ENCODE data around the gene BTBD10. TPM values are rescaled to one million over a fixed set of nuclear protein-coding genes. Genes with fewer than 3 reads are reported as not detected.

The BTBD10 gene
- total RNA-seq (10 to 100 TPM; 61.3 to 90.7 TPM), polyA plus RNA-seq (ENCODE audit: insufficient read length in 2 of 2) (10 to 100 TPM; 56.8 to 61.2 TPM)
- long read RNA-seq, donor 1, transcript BTBD10-201 (9 exons, 2,504 nt): major isoform, 7 of 10 reads
- long read RNA-seq, donor 1, partial matches to known transcripts: 0 of 10 reads
- long read RNA-seq, donor 1, other reads (novel, unspliced or antisense): 0 of 10 reads
- long read RNA-seq, donor 2, partial matches to known transcripts: 0 of 5 reads
- long read RNA-seq, donor 2, other reads (novel, unspliced or antisense): 0 of 5 reads
- long read RNA-seq, donor 3, transcript BTBD10-201 (9 exons, 2,504 nt): major isoform, 5 of 7 reads
- long read RNA-seq, donor 3, partial matches to known transcripts: 0 of 7 reads
- long read RNA-seq, donor 3, other reads (novel, unspliced or antisense): 0 of 7 reads
- long read RNA-seq, donor 4, transcript BTBD10-208 (8 exons, 1,662 nt): major isoform, 5 of 7 reads
- long read RNA-seq, donor 4, partial matches to known transcripts: 0 of 7 reads
- long read RNA-seq, donor 4, other reads (novel, unspliced or antisense): 0 of 7 reads

- Histone ChIP-seq H3K4me1 (ENCODE audit: control insufficient read depth, insufficient read depth, low read length) (peaks cover 4% of the 10 kb centered on the region), H3K9me3 (ENCODE audit: control insufficient read depth, insufficient read depth, low read length) (no peaks in the 10 kb centered on the region), H3K36me3 (ENCODE audit: control insufficient read depth, insufficient read depth, low read length) (no peaks in the 10 kb centered on the region), H3K27ac (ENCODE audit: low read depth, low read length) (peak within 1 kb of the TSS; percentile 95), H3K27me3 (ENCODE audit: control insufficient read depth, insufficient read depth, low read length) (peaks cover 4% of the 10 kb centered on the region), H3K4me3 (ENCODE audit: low read depth, low read length) (peak within 1 kb of the TSS; percentile 90)
- peak; percentile 87 to 99 (median 92) for DNase-seq (ENCODE audit: low read depth in 4 of 6, low spot score in 6 of 6)
- WGBS (ENCODE audit: insufficient coverage): 0% methylated on average over 70 of the region's 71 CpGs
Observed at GRCh38 chr11:13462901-13463778, at the start of gene BTBD10. Gene BTBD10, minus strand, starts transcription at chr11:13463222. Its CDS starts 18,098 bp downstream, at chr11:13445124.

GRCh38 chr11:13503393-13503792 lies 40.4 kb upstream of the BTBD10 start:
- Histone ChIP-seq H3K36me3 (ENCODE audit: control insufficient read depth, insufficient read depth, low read length) (no peaks in the 10 kb centered on the region), H3K27ac (ENCODE audit: low read depth, low read length) (no peak overlapping the region), H3K4me3 (ENCODE audit: low read depth, low read length) (no peak overlapping the region), H3K9me3 (ENCODE audit: control insufficient read depth, insufficient read depth, low read length) (no peaks in the 10 kb centered on the region), H3K4me1 (ENCODE audit: control insufficient read depth, insufficient read depth, low read length) (no peaks in the 10 kb centered on the region), H3K27me3 (ENCODE audit: control insufficient read depth, insufficient read depth, low read length) (no peaks in the 10 kb centered on the region)
- WGBS (ENCODE audit: insufficient coverage): no CpG with 5 or more reads among the region's 1 CpG
- no peak for DNase-seq (ENCODE audit: low read depth in 4 of 6, low spot score in 6 of 6)

GRCh38 chr11:13502492-13502891 lies 39.5 kb upstream of the BTBD10 start:
- DNase-seq (ENCODE audit: low read depth in 4 of 6, low spot score in 6 of 6): no peak
- whole genome bisulfite sequencing (ENCODE audit: insufficient coverage): no CpG with 5 or more reads among the region's 1 CpG
- H3K27ac ChIP-seq (ENCODE audit: low read depth, low read length): no peak overlapping the region
- H3K27me3 ChIP-seq (ENCODE audit: control insufficient read depth, insufficient read depth, low read length): no peaks in the 10 kb centered on the region
- H3K9me3 ChIP-seq (ENCODE audit: control insufficient read depth, insufficient read depth, low read length): no peaks in the 10 kb centered on the region
- no peaks in the 10 kb centered on the region for H3K4me1 ChIP-seq (ENCODE audit: control insufficient read depth, insufficient read depth, low read length)
- no peak overlapping the region for H3K4me3 ChIP-seq (ENCODE audit: low read depth, low read length)
- H3K36me3 ChIP-seq (ENCODE audit: control insufficient read depth, insufficient read depth, low read length): no peaks in the 10 kb centered on the region

- no peak within 1 kb of the TSS for H3K4me3 ChIP-seq (ENCODE audit: low read depth, low read length)
- WGBS (ENCODE audit: insufficient coverage): no CpG with 5 or more reads among the region's 3 CpGs
- no peak within 1 kb of the TSS for H3K27ac ChIP-seq (ENCODE audit: low read depth, low read length)
- H3K9me3 ChIP-seq (ENCODE audit: control insufficient read depth, insufficient read depth, low read length): no peaks in the 10 kb centered on the region
- H3K36me3 ChIP-seq (ENCODE audit: control insufficient read depth, insufficient read depth, low read length): no peaks in the 10 kb centered on the region
- no peaks in the 10 kb centered on the region for H3K27me3 ChIP-seq (ENCODE audit: control insufficient read depth, insufficient read depth, low read length)
- DNase-seq (ENCODE audit: low read depth in 4 of 6, low spot score in 6 of 6): no peak
- H3K4me1 ChIP-seq (ENCODE audit: control insufficient read depth, insufficient read depth, low read length): no peaks in the 10 kb centered on the region
Observed at GRCh38 chr11:13495929-13496328, 32.9 kb upstream of the BTBD10 start, which contains the start of gene PTH. Gene PTH, minus strand, starts transcription at chr11:13495997. Its CDS starts 3,142 bp downstream, at chr11:13492855.

- Histone ChIP-seq H3K27me3 (ENCODE audit: control insufficient read depth, insufficient read depth, low read length) (no peaks in the 10 kb centered on the region), H3K9me3 (ENCODE audit: control insufficient read depth, insufficient read depth, low read length) (no peaks in the 10 kb centered on the region), H3K36me3 (ENCODE audit: control insufficient read depth, insufficient read depth, low read length) (no peaks in the 10 kb centered on the region), H3K27ac (ENCODE audit: low read depth, low read length) (no peak overlapping the region), H3K4me1 (ENCODE audit: control insufficient read depth, insufficient read depth, low read length) (no peaks in the 10 kb centered on the region), H3K4me3 (ENCODE audit: low read depth, low read length) (no peak overlapping the region)
- DNase-seq (ENCODE audit: low read depth in 4 of 6, low spot score in 6 of 6): no peak
- WGBS (ENCODE audit: insufficient coverage): 56% methylated on average over 2 of the region's 3 CpGs
Observed at GRCh38 chr11:13494051-13494450, 31.0 kb upstream of the BTBD10 start.

- Histone ChIP-seq H3K27me3 (ENCODE audit: control insufficient read depth, insufficient read depth, low read length) (no peaks in the 10 kb centered on the region), H3K4me1 (ENCODE audit: control insufficient read depth, insufficient read depth, low read length) (no peaks in the 10 kb centered on the region), H3K4me3 (ENCODE audit: low read depth, low read length) (no peak overlapping the region), H3K36me3 (ENCODE audit: control insufficient read depth, insufficient read depth, low read length) (no peaks in the 10 kb centered on the region), H3K27ac (ENCODE audit: low read depth, low read length) (no peak overlapping the region), H3K9me3 (ENCODE audit: control insufficient read depth, insufficient read depth, low read length) (no peaks in the 10 kb centered on the region)
- no peak for DNase-seq (ENCODE audit: low read depth in 4 of 6, low spot score in 6 of 6)
- 73% methylated on average over 3 of the region's 5 CpGs for WGBS (ENCODE audit: insufficient coverage)
Observed at GRCh38 chr11:13487661-13488030, 24.6 kb upstream of the BTBD10 start.

- H3K27ac ChIP-seq (ENCODE audit: low read depth, low read length): no peak overlapping the region
Observed at GRCh38 chr11:13486926-13487660, 24.1 kb upstream of the BTBD10 start.

GRCh38 chr11:13480198-13480597 lies 17.2 kb upstream of the BTBD10 start:
- no peak overlapping the region for H3K27ac ChIP-seq (ENCODE audit: low read depth, low read length)
- H3K4me3 ChIP-seq (ENCODE audit: low read depth, low read length): no peak overlapping the region
- H3K27me3 ChIP-seq (ENCODE audit: control insufficient read depth, insufficient read depth, low read length): no peaks in the 10 kb centered on the region
- no peaks in the 10 kb centered on the region for H3K36me3 ChIP-seq (ENCODE audit: control insufficient read depth, insufficient read depth, low read length)
- 95% methylated on average over 9 of the region's 9 CpGs for WGBS (ENCODE audit: insufficient coverage)
- DNase-seq (ENCODE audit: low read depth in 4 of 6, low spot score in 6 of 6): no peak
- no peaks in the 10 kb centered on the region for H3K9me3 ChIP-seq (ENCODE audit: control insufficient read depth, insufficient read depth, low read length)
- no peaks in the 10 kb centered on the region for H3K4me1 ChIP-seq (ENCODE audit: control insufficient read depth, insufficient read depth, low read length)

More at GRCh38 chr11:13486926-13487660, 24.1 kb upstream of the BTBD10 start:
- no peaks in the 10 kb centered on the region for H3K4me1 ChIP-seq (ENCODE audit: control insufficient read depth, insufficient read depth, low read length)
- 62% methylated on average over 23 of the region's 26 CpGs for WGBS (ENCODE audit: insufficient coverage)
- H3K4me3 ChIP-seq (ENCODE audit: low read depth, low read length): no peak overlapping the region
- H3K36me3 ChIP-seq (ENCODE audit: control insufficient read depth, insufficient read depth, low read length): no peaks in the 10 kb centered on the region
- H3K9me3 ChIP-seq (ENCODE audit: control insufficient read depth, insufficient read depth, low read length): no peaks in the 10 kb centered on the region
- no peaks in the 10 kb centered on the region for H3K27me3 ChIP-seq (ENCODE audit: control insufficient read depth, insufficient read depth, low read length)
- peak in 1 of 6 donors; percentile 14 for DNase-seq (ENCODE audit: low read depth in 4 of 6, low spot score in 6 of 6)

- no peak overlapping the region for H3K27ac ChIP-seq (ENCODE audit: low read depth, low read length)
- H3K4me1 ChIP-seq (ENCODE audit: control insufficient read depth, insufficient read depth, low read length): no peaks in the 10 kb centered on the region
- no peaks in the 10 kb centered on the region for H3K9me3 ChIP-seq (ENCODE audit: control insufficient read depth, insufficient read depth, low read length)
- H3K27me3 ChIP-seq (ENCODE audit: control insufficient read depth, insufficient read depth, low read length): no peaks in the 10 kb centered on the region
- 85% methylated on average over 2 of the region's 3 CpGs for WGBS (ENCODE audit: insufficient coverage)
- H3K4me3 ChIP-seq (ENCODE audit: low read depth, low read length): no peak overlapping the region
- H3K36me3 ChIP-seq (ENCODE audit: control insufficient read depth, insufficient read depth, low read length): no peaks in the 10 kb centered on the region
- no peak for DNase-seq (ENCODE audit: low read depth in 4 of 6, low spot score in 6 of 6)
Observed at GRCh38 chr11:13479688-13480087, 16.7 kb upstream of the BTBD10 start.
